ENCODE measurements around the gene SLC6A11. TPM values are rescaled to one million over a fixed set of nuclear protein-coding genes. Genes with fewer than 3 reads are reported as not detected.
A peak's percentile ranks its signal among the peaks of the same experiment; 100 is the strongest.

The SLC6A11 gene
- total and polyA plus RNA-seq, 2 experiments from 2014 or later: 0.18 TPM; not detected in 1

- H3K4me3 ChIP-seq: no peak overlapping the region
- H3K27me3 ChIP-seq: no peaks in the 10 kb centered on the region
- H3K4me1 ChIP-seq (ENCODE audit: low read depth): peaks cover 19% of the 10 kb centered on the region
- TF ChIP-seq, protein P1, sequence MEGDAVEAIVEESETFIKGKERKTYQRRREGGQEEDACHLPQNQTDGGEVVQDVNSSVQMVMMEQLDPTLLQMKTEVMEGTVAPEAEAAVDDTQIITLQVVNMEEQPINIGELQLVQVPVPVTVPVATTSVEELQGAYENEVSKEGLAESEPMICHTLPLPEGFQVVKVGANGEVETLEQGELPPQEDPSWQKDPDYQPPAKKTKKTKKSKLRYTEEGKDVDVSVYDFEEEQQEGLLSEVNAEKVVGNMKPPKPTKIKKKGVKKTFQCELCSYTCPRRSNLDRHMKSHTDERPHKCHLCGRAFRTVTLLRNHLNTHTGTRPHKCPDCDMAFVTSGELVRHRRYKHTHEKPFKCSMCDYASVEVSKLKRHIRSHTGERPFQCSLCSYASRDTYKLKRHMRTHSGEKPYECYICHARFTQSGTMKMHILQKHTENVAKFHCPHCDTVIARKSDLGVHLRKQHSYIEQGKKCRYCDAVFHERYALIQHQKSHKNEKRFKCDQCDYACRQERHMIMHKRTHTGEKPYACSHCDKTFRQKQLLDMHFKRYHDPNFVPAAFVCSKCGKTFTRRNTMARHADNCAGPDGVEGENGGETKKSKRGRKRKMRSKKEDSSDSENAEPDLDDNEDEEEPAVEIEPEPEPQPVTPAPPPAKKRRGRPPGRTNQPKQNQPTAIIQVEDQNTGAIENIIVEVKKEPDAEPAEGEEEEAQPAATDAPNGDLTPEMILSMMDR (IDR thresholded peaks at IDR 0.05; ENCODE audit: low read depth, low read length): no peak
- no peak overlapping the region for H3K27ac ChIP-seq
- no peaks in the 10 kb centered on the region for H3K9me3 ChIP-seq (ENCODE audit: low read depth)
- DNase-seq (ENCODE audit: low read depth in 1 of 2, low spot score in 1 of 2): peak in 1 of 2 donors; percentile 30
- no peaks in the 10 kb centered on the region for H3K36me3 ChIP-seq
Measured at GRCh38 chr3:10980312-10980711, 164.3 kb downstream of the SLC6A11 start.

- Histone ChIP-seq H3K4me1 (ENCODE audit: low read depth) (peaks cover 19% of the 10 kb centered on the region), H3K9me3 (ENCODE audit: low read depth) (no peaks in the 10 kb centered on the region), H3K4me3 (no peak overlapping the region), H3K27ac (no peak overlapping the region), H3K36me3 (no peaks in the 10 kb centered on the region), H3K27me3 (no peaks in the 10 kb centered on the region)
- DNase-seq (ENCODE audit: low read depth in 1 of 2, low spot score in 1 of 2): no peak
- TF ChIP-seq, protein P1 (IDR thresholded peaks at IDR 0.05; ENCODE audit: low read depth, low read length): no peak
Measured at GRCh38 chr3:10981031-10981430, 165.0 kb downstream of the SLC6A11 start.

DNA sequence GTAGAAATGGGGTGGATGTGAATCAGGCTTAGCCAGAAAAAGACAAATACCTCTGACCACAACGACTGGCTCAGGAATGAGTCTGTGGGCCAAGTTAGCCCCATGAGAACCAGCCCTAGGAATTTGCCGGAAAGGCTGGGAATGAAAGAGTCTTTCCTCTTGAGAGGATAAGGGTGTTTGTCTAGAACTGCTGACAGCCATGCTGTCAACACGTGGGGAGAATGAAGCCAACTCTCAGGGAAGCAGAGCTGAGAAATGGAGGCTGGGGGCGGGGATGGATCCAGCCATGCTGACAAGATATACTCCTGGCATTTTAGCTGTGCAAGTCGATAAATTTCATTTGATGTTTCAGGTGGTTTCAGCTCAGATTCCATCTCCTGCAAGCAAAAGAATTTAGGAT lies 165.9 kb downstream of the SLC6A11 start:
- H3K9me3 ChIP-seq (ENCODE audit: low read depth): no peaks in the 10 kb centered on the region
- H3K27me3 ChIP-seq: no peaks in the 10 kb centered on the region
- H3K36me3 ChIP-seq: no peaks in the 10 kb centered on the region
- H3K4me1 ChIP-seq (ENCODE audit: low read depth): peaks cover 19% of the 10 kb centered on the region
- no peak overlapping the region for H3K4me3 ChIP-seq
- TF ChIP-seq, protein P1 (IDR thresholded peaks at IDR 0.05; ENCODE audit: low read depth, low read length): no peak
- DNase-seq (ENCODE audit: low read depth in 1 of 2, low spot score in 1 of 2): peak; percentile 78 to 85
- no peak overlapping the region for H3K27ac ChIP-seq

DNA sequence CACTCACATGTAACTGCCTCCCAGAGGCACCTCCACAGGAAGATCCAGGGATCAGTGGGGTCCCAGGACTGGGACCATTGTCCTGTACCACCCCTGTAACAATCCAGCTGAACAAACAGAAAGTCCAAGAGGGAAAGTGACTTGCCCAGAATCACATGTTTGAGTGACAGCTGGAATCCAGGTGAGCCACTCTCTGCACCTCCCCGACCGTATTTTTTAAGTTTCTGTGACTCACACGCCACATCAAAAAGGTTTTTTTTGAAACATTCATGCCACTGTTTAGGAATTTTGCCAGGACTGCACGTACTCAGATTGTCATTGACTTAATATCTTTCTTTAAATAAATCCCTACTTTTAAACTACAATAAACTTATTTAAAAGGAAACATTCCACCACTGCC lies 166.8 kb downstream of the SLC6A11 start:
- H3K4me3 ChIP-seq: no peak overlapping the region
- no peak for DNase-seq (ENCODE audit: low read depth in 1 of 2, low spot score in 1 of 2)
- no peaks in the 10 kb centered on the region for H3K9me3 ChIP-seq (ENCODE audit: low read depth)
- H3K27me3 ChIP-seq: no peaks in the 10 kb centered on the region
- H3K4me1 ChIP-seq (ENCODE audit: low read depth): peaks cover 19% of the 10 kb centered on the region
- no peak overlapping the region for H3K27ac ChIP-seq
- H3K36me3 ChIP-seq: no peaks in the 10 kb centered on the region
- TF ChIP-seq, protein P1 (IDR thresholded peaks at IDR 0.05; ENCODE audit: low read depth, low read length): no peak

- Histone ChIP-seq H3K27ac (no peak overlapping the region), H3K9me3 (ENCODE audit: low read depth) (no peaks in the 10 kb centered on the region), H3K4me1 (ENCODE audit: low read depth) (peaks cover 19% of the 10 kb centered on the region), H3K36me3 (no peaks in the 10 kb centered on the region), H3K4me3 (no peak overlapping the region), H3K27me3 (no peaks in the 10 kb centered on the region)
- peak; percentile 33 to 66 for DNase-seq (ENCODE audit: low read depth in 1 of 2, low spot score in 1 of 2)
- TF ChIP-seq, protein P1 (IDR thresholded peaks at IDR 0.05; ENCODE audit: low read depth, low read length): peak; percentile 88
Measured at GRCh38 chr3:10983219-10983916, 167.3 kb downstream of the SLC6A11 start.

Data from cardiac muscle cell (in vitro differentiated cells and primary cell).